Raji (cell line): ENCODE results near the gene NEURL1B.

Experiments used
- POLR2A ChIP-seq: IDR thresholded peaks from 2 replicates; pipeline ENCODE4 v1.6.1; 2011; ENCODE audit warnings: low read depth, low read length, control low read depth; ENCODE audit not compliant: insufficient read depth

The NEURL1B gene

GRCh38 chr5:172731680-172732074 lies 90.6 kb downstream of the NEURL1B start:
- TF ChIP-seq POLR2A: no peak

- no peak for TF ChIP-seq POLR2A
Observed at GRCh38 chr5:172732201-172732865, 91.3 kb downstream of the NEURL1B start.

- no peak for TF ChIP-seq POLR2A
Observed at GRCh38 chr5:172733131-172733973, 92.3 kb downstream of the NEURL1B start.

GRCh38 chr5:172733974-172734346 lies 92.9 kb downstream of the NEURL1B start:
- TF ChIP-seq POLR2A: no peak

- TF ChIP-seq POLR2A: no peak
Observed at GRCh38 chr5:172735141-172735831, 94.2 kb downstream of the NEURL1B start.

- TF ChIP-seq POLR2A: no peak
Observed at GRCh38 chr5:172736508-172737135, 95.6 kb downstream of the NEURL1B start.

DNA sequence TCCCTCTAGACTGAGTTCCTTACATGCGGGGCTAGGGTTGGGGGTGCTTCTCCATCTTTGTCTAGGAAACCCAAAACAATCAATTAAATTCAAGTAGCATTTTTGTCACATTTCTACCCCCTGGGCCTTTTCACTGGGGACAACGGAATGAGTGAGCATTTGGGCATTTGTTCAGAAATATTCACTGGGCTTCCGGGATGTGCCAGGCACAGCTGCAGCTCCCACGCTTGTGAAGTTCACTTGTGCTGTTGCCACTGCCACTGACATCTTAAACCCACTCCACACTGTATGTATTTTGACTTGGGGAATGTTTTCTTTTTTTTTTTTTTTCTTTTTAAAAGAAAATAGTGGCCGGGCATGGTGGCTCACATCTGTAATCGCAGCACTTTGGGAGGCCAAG lies 98.3 kb downstream of the NEURL1B start:
- TF ChIP-seq POLR2A: no peak

DNA sequence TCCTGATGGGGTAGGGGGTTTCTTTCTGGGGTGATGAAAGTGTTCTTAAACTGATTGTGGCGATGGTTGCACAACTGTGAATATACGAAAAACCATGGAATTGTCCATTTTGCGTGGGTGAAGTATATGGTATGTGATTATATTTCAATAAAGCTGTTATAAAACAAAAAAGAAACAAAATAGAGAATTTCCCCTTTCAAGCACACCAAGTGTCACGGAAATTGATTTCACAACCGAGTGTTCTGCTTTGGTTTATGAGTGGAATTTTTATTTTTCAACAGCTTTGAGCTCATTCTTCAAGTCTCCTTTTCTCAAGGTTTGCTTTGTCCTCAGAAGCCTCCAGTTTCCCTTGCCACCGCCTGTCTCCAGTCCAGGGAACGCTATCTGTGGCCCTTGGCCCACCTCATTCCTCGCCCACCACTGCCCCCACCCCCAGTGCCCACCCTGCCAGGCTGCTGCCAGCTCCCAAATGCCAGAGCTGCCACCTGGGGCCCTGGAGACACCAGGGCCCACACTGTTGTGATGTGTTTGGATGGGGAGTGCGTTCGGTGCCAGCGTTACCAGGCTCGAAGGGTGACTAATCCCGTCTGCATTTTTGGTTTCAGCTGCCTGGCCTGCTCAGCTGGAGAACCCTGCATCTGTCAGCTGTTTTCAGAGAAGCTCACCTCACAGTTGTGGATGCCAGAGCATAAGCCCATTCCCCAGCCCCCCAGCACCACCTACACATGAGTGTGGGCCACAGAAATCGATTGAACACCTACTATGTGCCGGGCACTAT lies 99.6 kb downstream of the NEURL1B start:
- TF ChIP-seq POLR2A: no peak
